ENCODE results near the gene GNMT. TPM values are rescaled to one million over a fixed set of nuclear protein-coding genes. Genes with fewer than 3 reads are reported as not detected.

GNMT gene
- total and polyA plus RNA-seq, 2 of the 8 experiments (the other 6 are each of a cell fraction or from before 2014, with no cell fraction given): 1.8 to 3.4 TPM

GRCh38 chr6:42937548-42938427 is 22.8 kb upstream of the GNMT start:
- Histone ChIP-seq H3K27me3 (replicated peaks in 1 of 4; ENCODE audit: control insufficient read depth in 3 of 4, extremely low read depth in 1 of 4, insufficient read depth in 3 of 4, low read length in 3 of 4) (no peaks in the 10 kb centered on the region), H3K4me3 (ENCODE audit: extremely low read depth in 1 of 4, insufficient read depth in 2 of 4, low read depth in 3 of 4, low read length in 4 of 4) (no peak overlapping the region), H3K4me2 (ENCODE audit: insufficient read depth in 1 of 2, low read depth in 2 of 2, low read length in 2 of 2) (no peak overlapping the region), H2AFZ (ENCODE audit: low read length) (no peak overlapping the region), H3K9me3 (ENCODE audit: insufficient read depth in 2 of 2, low read depth in 1 of 2, low read length in 1 of 2) (no peaks in the 10 kb centered on the region), H2BK5ac (ENCODE audit: low read depth, low read length) (no peak overlapping the region), H3K23ac (ENCODE audit: insufficient read length) (no peak overlapping the region), H2BK20ac (ENCODE audit: low read length) (no peak overlapping the region), H2AK5ac (ENCODE audit: low read depth, low read length) (no peak overlapping the region), H3K18ac (ENCODE audit: extremely low read depth, low read length) (no peak overlapping the region), H3K4ac (replicated peaks; ENCODE audit: insufficient read length, low read depth, low read length) (no peak overlapping the region), H4K8ac (ENCODE audit: extremely low read depth, insufficient read depth, low read length) (no peak overlapping the region), H3K23me2 (ENCODE audit: low read depth, low read length) (no peaks in the 10 kb centered on the region), H4K20me1 (replicated peaks in 1 of 2; ENCODE audit: control insufficient read depth in 1 of 2, insufficient read depth in 2 of 2, low read length in 2 of 2) (peaks cover 0 to 5% of the 10 kb centered on the region in 2 experiments), H3K9ac (replicated peaks in 1 of 4; ENCODE audit: extremely low read depth in 1 of 4, low read depth in 3 of 4, low read length in 3 of 4) (no peak overlapping the region), H3K79me1 (ENCODE audit: low read depth, low read length) (peaks cover 7% of the 10 kb centered on the region; the same call in 1 of the 2 replicates), H3K14ac (ENCODE audit: insufficient read length) (no peak overlapping the region), H3K27ac (ENCODE audit: low read depth, low read length) (no peak overlapping the region), H2BK15ac (ENCODE audit: low read length) (no peak overlapping the region), H3K56ac (replicated peaks; ENCODE audit: insufficient read length, low read depth, low read length) (no peak overlapping the region), H2BK12ac (ENCODE audit: low read depth, low read length) (no peak overlapping the region), H3K4me1 (replicated peaks in 1 of 4; ENCODE audit: control insufficient read depth in 3 of 4, insufficient read depth in 4 of 4, low read length in 3 of 4) (peaks cover 0 to 6% (median 1%) of the 10 kb centered on the region in 4 experiments; a peak in 4 of 7 replicates), H4K91ac (replicated peaks; ENCODE audit: insufficient read length, low read length) (no peak overlapping the region), H4K5ac (ENCODE audit: insufficient read length, low read depth, low read length) (no peak overlapping the region), H2BK120ac (replicated peaks; ENCODE audit: low read depth, low read length) (no peak overlapping the region), H3K79me2 (ENCODE audit: control insufficient read depth in 1 of 2, insufficient read depth in 2 of 2, low read length in 2 of 2) (peaks cover 0 to 23% of the 10 kb centered on the region in 2 experiments; a peak in 3 of 4 replicates), H3K36me3 (ENCODE audit: control insufficient read depth in 2 of 4, insufficient read depth in 4 of 4, low read length in 3 of 4) (peaks cover 3 to 44% (median 23%) of the 10 kb centered on the region in 4 experiments; a peak in 7 of 8 replicates)
- POLR2A ChIA-PET (ENCODE audit: partially characterized antibody): interaction anchor here (1.1 to 2.2 kb wide), 4 partner anchors 9 to 205 kb away, joined by 4 to 13 read pairs (median 6); partner anchors contain the start of genes CNPY3 and PPP2R5D
- CTCF ChIA-PET (ENCODE audit: partially characterized antibody): interaction anchor here (0.6 to 1.6 kb wide), 7 partner anchors 11 to 550 kb away, joined by 3 to 7 read pairs (median 3); no protein-coding TSS in a partner anchor
- WGBS, 2 experiments (ENCODE audit: extremely low coverage in 1 of 2, insufficient coverage in 1 of 2, insufficient read length in 1 of 2, insufficient replicate concordance in 2 of 2, low coverage in 1 of 2, low lambda C conversion rate in 2 of 2, missing lambda C conversion rate in 1 of 2): 89% methylated on average over 13 of the region's 13 CpGs; no CpG with 5 or more reads in 1 of the 2 experiments
- FAIRE-seq (no peak), DNase-seq (ENCODE audit: low read depth in 1 of 2, low spot score in 2 of 2) (no peak)
- TF ChIP-seq SUZ12 (IDR thresholded peaks at IDR 0.05; ENCODE audit: low read length) (no peak), POLR2A (IDR thresholded peaks at IDR 0.05; ENCODE audit: control extremely low read depth in 1 of 2, low read depth in 2 of 2, low read length in 2 of 2) (no peak)

Measured in H1 (cell line).